Skin epidermis (tissue), 12 donors: ENCODE data around the gene SP100.
"Not testable (repeated sequence)": the region's sequence is repeated elsewhere in the genome, so short reads cannot be mapped to it uniquely, and the experiment has no call there.

Experiments
- H3K27ac ChIP-seq, 21 experiments: fragments of 200-600 bp; sonication (generic) in 11 of 21; one replicate each; pipeline ENCODE4 v1.5.0; 2020; ENCODE audit warnings: mild to moderate bottlenecking in 3 of 21, inconsistent platforms in 2 of 21, moderate library complexity in 2 of 21
- H3K4me3 ChIP-seq, 7 experiments: fragments of 200-600 bp; sonication (generic) in 2 of 7; one replicate each; pipeline ENCODE4 v1.5.0; 2020; ENCODE audit warnings: inconsistent platforms in 2 of 7, mild to moderate bottlenecking in 2 of 7, moderate library complexity in 1 of 7

The SP100 gene

GRCh38 chr2:230417436-230417835 is 1.4 kb downstream of the SP100 start:
- peak overlapping the region; percentile 46 to 61 (median 58) for H3K4me3 ChIP-seq
- peak overlapping the region in 13 of 21 experiments; percentile 11 to 99 (median 93) for H3K27ac ChIP-seq

GRCh38 chr2:230418341-230419016 is 2.5 kb downstream of the SP100 start:
- H3K27ac ChIP-seq, result peak overlapping the region in 11 of 21 experiments; percentile 2 to 99 (median 46)
- H3K4me3 ChIP-seq, result peak overlapping the region; percentile 17 to 61 (median 58)

DNA sequence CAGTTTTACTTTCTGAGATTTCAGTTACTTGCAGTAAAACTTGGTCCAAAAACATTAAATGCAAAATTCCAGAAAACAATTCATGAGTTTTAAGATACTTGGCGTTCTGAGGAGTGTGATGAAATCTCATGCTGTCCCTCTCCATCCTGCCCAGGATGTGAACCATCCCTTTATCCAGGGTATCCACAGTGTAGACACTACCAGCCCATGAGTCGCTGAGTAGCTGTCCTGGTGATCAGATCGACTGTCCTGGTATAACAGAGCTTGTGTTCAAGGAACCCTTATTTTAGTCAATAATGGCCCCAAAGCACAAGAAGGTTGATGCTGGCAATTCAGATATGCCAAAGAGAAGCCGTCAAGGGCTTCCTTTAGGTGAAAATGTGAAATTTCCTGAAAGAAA is 3.2 kb downstream of the SP100 start:
- Histone ChIP-seq H3K4me3 (peak overlapping the region in 1 of 7 experiments; percentile 61), H3K27ac (peak overlapping the region in 4 of 21 experiments; percentile 47 to 99 (median 96))

DNA sequence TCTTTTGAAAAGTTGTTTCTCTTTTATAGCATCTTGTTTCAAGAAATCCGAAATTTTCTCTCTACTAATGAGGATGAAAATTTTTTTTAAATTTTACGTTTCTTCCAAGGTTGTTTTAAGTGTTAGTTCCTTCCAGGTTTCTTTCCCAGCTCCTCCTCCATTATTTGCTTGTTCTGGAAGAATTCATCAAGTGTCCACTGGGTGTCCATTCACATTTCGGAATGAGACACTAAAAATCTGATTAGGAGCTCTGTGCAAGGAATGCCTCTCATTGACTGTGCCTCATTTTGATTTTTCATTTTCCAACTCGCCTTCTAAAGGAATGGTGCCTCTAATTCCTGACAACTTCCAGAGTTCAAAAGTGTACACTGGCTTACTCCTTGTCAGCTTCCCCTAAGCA is 6.1 kb downstream of the SP100 start:
- H3K4me3 ChIP-seq, result no peak overlapping the region
- no peak overlapping the region for H3K27ac ChIP-seq

GRCh38 chr2:230423851-230424458 is 8.0 kb downstream of the SP100 start:
- Histone ChIP-seq H3K4me3 (no peak overlapping the region), H3K27ac (peak overlapping the region in 1 of 21 experiments; percentile 62)

- no peak overlapping the region for H3K27ac ChIP-seq
- H3K4me3 ChIP-seq, result no peak overlapping the region
Measured at GRCh38 chr2:230425377-230425776, 9.4 kb downstream of the SP100 start.

DNA sequence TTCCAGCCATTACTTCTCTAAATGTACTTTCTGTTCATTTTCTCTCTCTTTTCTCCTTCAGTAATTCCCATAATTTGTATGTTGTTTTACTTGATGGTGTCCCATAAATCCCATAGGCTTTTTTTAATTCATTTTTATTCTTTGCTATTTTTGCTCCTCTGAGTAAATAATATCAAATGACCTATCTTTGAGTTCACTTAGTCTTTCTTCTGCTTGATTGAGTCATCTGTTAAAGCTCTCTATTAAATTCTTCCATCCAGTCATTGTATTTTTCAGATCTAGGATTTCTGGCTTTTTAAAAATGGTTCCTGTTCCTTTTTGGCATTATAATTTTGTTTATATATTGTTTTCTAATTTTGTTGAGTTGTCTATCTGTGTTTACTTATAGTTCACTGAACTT is 13.5 kb downstream of the SP100 start:
- Histone ChIP-seq H3K27ac (no peak overlapping the region), H3K4me3 (no peak overlapping the region)

GRCh38 chr2:230430957-230431910 is 15.2 kb downstream of the SP100 start:
- peak overlapping the region in 12 of 21 experiments; percentile 6 to 65 (median 32) for H3K27ac ChIP-seq
- no peak overlapping the region for H3K4me3 ChIP-seq

- no peak overlapping the region for H3K4me3 ChIP-seq
- peak overlapping the region in 5 of 21 experiments; percentile 11 to 43 (median 35) for H3K27ac ChIP-seq
Measured at GRCh38 chr2:230434677-230435324, 18.8 kb downstream of the SP100 start.

DNA sequence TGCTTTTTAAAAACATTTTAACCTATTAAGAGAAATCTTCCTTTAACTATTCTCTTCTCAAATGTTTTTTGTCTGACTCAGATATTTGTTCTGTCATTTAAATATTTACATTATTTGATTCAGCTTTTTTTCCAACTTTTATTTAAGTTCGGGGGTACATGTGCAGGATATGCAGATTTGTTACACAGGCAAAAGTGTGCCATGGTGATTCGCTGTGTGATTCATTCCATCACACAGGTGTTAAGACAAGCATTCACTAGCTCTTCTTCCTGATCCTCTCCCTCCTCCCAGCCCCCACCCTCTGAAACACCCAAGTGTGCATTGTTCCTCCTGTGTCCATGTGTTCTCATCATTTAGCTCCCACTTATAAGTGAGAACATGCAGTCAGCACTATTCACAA is 19.4 kb downstream of the SP100 start:
- Histone ChIP-seq H3K4me3 (no peak overlapping the region), H3K27ac (no peak overlapping the region)

DNA sequence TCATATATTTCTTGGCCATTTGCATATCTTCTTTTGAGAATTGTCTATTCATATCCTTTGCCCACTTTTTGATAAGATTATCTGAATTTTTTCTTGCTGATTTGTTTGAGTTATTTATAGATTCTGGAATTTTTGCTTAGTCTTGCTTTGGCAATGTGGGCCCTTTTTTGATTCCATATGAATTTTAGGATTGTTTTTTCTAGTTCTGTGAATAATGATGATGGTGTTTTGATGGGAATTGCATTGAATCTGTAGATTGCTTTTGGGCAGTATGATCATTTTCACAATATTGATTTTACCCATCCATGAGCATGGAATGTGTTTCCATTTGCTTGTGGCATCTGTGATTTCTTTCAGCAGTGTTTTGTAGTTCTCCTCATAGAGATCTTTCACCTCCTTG is 23.1 kb downstream of the SP100 start:
- not testable (repeated sequence) for H3K4me3 ChIP-seq
- H3K27ac ChIP-seq, result peak overlapping the region in 4 of 21 experiments; percentile 42 to 69 (median 56)

DNA sequence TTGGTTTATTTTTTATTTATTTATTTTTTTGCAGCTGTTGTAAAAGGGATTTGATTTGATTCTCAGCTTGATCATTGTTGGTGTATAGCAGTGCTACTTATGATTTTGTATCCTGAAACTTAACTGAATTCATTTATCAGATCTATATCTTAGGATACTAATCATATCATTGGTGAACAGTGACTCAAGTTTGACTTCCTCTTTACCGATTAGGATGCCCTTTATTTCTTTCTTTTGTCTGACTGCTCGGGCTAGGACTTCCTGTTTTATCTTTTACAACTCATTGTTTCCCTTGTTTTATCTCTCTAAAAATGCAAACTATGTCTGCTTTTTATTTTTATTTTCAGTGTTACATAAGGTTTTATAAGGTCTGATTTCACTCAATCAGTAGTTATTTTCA is 23.6 kb downstream of the SP100 start:
- peak overlapping the region in 8 of 21 experiments; percentile 8 to 69 (median 49) for H3K27ac ChIP-seq
- H3K4me3 ChIP-seq, result no peak overlapping the region

DNA sequence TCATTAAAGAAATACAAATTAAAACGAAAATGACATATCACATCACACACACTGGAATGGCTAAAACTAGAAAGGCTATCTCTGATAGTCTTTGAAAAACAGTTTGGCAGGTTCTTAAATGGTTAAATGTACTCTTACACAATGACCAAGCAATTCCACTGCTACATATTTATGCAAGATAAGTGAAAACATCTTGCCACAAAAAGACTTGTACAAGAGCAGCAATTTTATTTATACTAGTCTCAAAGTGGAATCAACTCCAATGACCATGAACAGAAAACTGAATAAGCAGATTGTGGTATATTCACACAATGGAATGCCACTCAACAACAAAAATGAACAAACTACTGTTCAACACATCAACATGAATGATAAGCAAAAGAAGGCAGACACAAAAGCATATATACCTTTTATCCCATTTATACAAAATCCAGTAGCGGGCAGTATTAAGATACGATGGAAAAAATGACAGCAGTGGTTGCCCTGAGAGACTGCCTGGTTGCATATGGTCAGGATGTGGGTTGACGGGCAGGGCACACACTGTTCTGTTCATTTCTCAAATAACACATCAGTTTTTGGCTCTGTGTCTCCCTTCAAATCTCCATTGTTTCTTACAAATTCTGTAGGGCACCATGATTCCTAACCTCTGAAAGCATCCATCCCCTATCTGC is 25.4 kb downstream of the SP100 start:
- peak overlapping the region in 8 of 21 experiments; percentile 24 to 74 (median 48) for H3K27ac ChIP-seq

GRCh38 chr2:230443541-230443940 is 27.5 kb downstream of the SP100 start:
- Histone ChIP-seq H3K27ac (peak overlapping the region in 1 of 21 experiments; percentile 6), H3K4me3 (no peak overlapping the region)

More for the DNA sequence above, 25.4 kb downstream of the SP100 start:
- H3K4me3 ChIP-seq, result no peak overlapping the region

GRCh38 chr2:230444832-230445231 is 28.8 kb downstream of the SP100 start:
- no peak overlapping the region for H3K27ac ChIP-seq

DNA sequence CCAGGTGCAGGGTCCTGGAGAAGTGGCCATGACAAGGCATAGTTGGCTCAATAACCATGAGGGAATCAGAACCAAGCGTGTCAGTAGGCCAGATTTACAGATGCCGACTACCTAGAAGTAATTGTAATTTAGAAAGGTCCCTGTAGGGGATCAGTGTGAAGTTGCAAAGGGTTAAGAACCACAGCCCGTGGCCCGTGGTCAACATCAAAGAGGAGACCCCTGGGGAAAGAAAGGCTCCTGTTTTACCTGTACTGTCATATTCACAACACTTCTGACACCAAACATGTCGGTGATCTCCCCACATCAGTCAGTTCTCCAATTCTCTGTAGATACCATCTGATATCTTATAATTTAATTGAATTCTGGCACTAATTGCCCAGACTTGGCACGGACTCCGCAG is 31.0 kb downstream of the SP100 start:
- H3K27ac ChIP-seq, result peak overlapping the region in 2 of 21 experiments; percentile 1 to 66

More at GRCh38 chr2:230444832-230445231, 28.8 kb downstream of the SP100 start:
- no peak overlapping the region for H3K4me3 ChIP-seq

DNA sequence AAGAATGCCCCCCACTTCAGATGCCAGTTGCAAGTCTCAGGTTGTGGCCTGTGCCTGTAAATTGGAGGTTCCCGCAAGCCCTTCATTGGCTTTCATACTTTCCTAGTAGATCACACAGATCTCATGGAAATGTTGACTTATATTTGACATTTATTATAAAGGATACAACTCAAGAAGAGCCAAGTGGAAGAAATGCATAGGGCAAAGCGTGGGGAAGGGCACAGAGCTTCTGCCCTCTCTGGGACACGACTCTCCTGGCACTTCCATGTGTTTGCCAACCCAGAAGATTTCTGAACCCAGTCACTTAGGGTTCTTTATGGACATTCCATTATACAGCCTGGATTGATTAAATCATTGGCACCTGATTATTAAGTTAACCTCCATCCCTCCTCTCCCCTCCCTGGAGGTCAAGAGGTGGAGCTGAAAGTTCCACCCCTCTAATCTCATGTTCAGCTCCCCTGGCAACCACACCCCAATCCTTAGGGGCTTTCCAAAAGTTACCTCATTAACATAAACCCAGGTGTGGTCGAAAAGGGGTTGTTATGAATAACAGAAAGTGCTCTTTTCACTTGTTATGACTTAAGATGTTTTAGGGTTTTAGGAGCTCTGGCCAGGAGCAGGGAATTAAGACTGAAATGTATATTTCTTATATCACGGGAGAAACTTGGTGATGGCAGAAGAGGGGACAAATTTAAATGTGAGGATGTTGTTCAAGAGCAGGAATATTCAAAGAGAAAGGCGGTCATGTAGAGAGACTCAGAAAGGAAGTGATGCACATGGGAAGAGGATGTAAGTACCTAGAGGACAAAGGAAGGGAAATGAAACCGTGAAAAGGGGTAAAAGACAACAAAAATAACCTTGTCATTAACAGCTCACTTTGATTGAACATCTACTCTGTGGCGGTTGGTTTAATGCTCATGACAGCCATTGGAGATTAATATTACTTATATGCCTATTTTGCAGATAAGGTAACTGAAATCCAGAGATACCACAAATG is 31.8 kb downstream of the SP100 start:
- peak overlapping the region in 7 of 21 experiments; percentile 16 to 66 (median 41) for H3K27ac ChIP-seq
- H3K4me3 ChIP-seq, result no peak overlapping the region

More for the DNA sequence above, 31.0 kb downstream of the SP100 start:
- no peak overlapping the region for H3K4me3 ChIP-seq
